Neural cell (in vitro differentiated cells): ENCODE results near the gene MED13L.

ENCODE experiments used
- CTCF ChIP-seq: fragments of 450-650 bp; IDR thresholded peaks from 2 replicates; pipeline ENCODE4 v1.5.1; 2014; ENCODE audit warnings: antibody characterized with exemption, mild to moderate bottlenecking, moderate library complexity; ENCODE audit not compliant: poor library complexity, severe bottlenecking
- EZH2 ChIP-seq: fragments of 200-600, 300-800 bp; shearing (Covaris generic), sonication (generic); IDR thresholded peaks from 2 replicates; pipeline ENCODE4 v1.6.1; 2014; ENCODE audit warnings: antibody characterized with exemption, low read length, borderline replicate concordance, mild to moderate bottlenecking; ENCODE audit not compliant: insufficient read depth, poor library complexity, severe bottlenecking
- SMC3 ChIP-seq: fragments of 450-650 bp; conservative IDR thresholded peaks from 2 replicates; pipeline ENCODE4 v1.6.1; 2014; ENCODE audit warnings: antibody characterized with exemption, mild to moderate bottlenecking, moderate library complexity; ENCODE audit not compliant: poor library complexity

GRCh38 chr12:116297224-116297834 is 19.8 kb upstream of the MED13L start:
- TF ChIP-seq CTCF (no peak), EZH2 (no peak), SMC3 (no peak)
